ENCODE measurements around the gene SPDYE18.
"Not testable (repeated sequence)": the region's sequence is repeated elsewhere in the genome, so short reads cannot be mapped to it uniquely, and the experiment has no call there.

DNA sequence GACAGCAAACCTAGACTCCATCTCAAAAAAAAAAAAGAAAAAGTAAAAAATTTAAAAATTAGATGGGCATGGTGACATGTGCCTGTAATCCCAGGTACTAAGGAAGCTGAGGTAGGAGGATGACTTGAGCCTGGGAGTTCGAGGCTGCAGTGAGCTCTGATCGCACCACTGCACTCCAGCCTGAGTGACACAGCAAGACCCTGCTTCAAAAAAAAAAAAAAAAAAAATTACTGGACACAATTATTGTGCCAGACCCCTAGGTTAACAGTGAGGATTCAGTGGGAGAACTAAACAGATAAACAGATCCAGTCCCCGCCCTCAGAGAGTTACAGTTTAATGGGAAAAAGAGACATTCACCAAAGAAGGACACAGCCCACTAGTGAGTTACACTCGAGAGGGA is 1.4 kb upstream of the SPDYE18 start:
- TF ChIP-seq, protein P1, sequence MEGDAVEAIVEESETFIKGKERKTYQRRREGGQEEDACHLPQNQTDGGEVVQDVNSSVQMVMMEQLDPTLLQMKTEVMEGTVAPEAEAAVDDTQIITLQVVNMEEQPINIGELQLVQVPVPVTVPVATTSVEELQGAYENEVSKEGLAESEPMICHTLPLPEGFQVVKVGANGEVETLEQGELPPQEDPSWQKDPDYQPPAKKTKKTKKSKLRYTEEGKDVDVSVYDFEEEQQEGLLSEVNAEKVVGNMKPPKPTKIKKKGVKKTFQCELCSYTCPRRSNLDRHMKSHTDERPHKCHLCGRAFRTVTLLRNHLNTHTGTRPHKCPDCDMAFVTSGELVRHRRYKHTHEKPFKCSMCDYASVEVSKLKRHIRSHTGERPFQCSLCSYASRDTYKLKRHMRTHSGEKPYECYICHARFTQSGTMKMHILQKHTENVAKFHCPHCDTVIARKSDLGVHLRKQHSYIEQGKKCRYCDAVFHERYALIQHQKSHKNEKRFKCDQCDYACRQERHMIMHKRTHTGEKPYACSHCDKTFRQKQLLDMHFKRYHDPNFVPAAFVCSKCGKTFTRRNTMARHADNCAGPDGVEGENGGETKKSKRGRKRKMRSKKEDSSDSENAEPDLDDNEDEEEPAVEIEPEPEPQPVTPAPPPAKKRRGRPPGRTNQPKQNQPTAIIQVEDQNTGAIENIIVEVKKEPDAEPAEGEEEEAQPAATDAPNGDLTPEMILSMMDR (IDR thresholded peaks at IDR 0.05; ENCODE audit: borderline replicate concordance, extremely low read depth, low read length, poor library complexity, severe bottlenecking), result not testable (repeated sequence)
- not testable (repeated sequence) for TF ChIP-seq EZH2 (IDR thresholded peaks at IDR 0.05; ENCODE audit: borderline replicate concordance, low read depth, low read length, severe bottlenecking)
